Mucosa of descending colon (tissue), 3 donors: ENCODE results near the gene IP6K3. TPM values are rescaled to one million over a fixed set of nuclear protein-coding genes. Genes with fewer than 3 reads are reported as not detected.

Experiments used
- ATAC-seq: fragments of 200-7000 bp; cut with Tn5 transposase; one replicate; pipeline ENCODE4 v1.9.1; 2020; ENCODE audit warnings: mild to moderate bottlenecking, moderate library complexity
- DNase-seq, 3 donors: peaks; one replicate each; pipeline ENCODE4 v3.0.0-alpha.2; 2020
- H3K36me3 ChIP-seq: fragments of 200-600 bp; one replicate; pipeline ENCODE4 v1.8.0; 2021; ENCODE audit warnings: low read depth, mild to moderate bottlenecking
- H3K4me1 ChIP-seq: fragments of 200-600 bp; one replicate; pipeline ENCODE4 v1.8.0; 2021; ENCODE audit warnings: low read depth, mild to moderate bottlenecking
- H3K4me3 ChIP-seq: fragments of 200-600 bp; one replicate; pipeline ENCODE4 v1.8.0; 2021; ENCODE audit warnings: mild to moderate bottlenecking
- H3K9me3 ChIP-seq: fragments of 200-600 bp; one replicate; pipeline ENCODE4 v1.8.0; 2021; ENCODE audit warnings: mild to moderate bottlenecking
- CTCF ChIP-seq: fragments of 200-600 bp; IDR thresholded peaks from one replicate; pipeline ENCODE4 v1.8.0; 2022; ENCODE audit warnings: antibody characterized with exemption, mild to moderate bottlenecking
- intact Hi-C, 2 donors: fragments of 100-400 bp; cut with DNase I in 1 of 2; cut with micrococcal nuclease in 1 of 2; formaldehyde crosslinking; loops; one replicate each; pipeline versions ENCODE4 v1.11.0 to v1.11.1; 2022; cut with DNase I, micrococcal nuclease
- total RNA-seq, 3 donors: library from RNA; stranded (reverse); fragmentation: NEBNext Ultra II Directional in 2 of 3; extraction: Animal tissue kit (Norgen Biotek cat#: 25700) in 2 of 3; gene quantifications; one replicate each; pipeline versions ENCODE4 v1.2.1 to v1.2.4, GENCODE V29; 2021 to 2023
- donor health status: DM: no; HTN: no; CAD: no; lungs with moderate emphysema.
- donor health status: DM: no; HTN: no; CAD: no.
- donor health status: DM: no; HTN: yes; CAD: no.

The IP6K3 gene
- total RNA-seq, 3 donors from 2014 or later, result 0.67 to 6.8 (median 0.96) TPM

GRCh38 chr6:33691456-33692077, 55.1 kb downstream of the IP6K3 start:
- peaks cover 11% of the 10 kb centered on the region for H3K36me3 ChIP-seq
- intact Hi-C loops, result no loop called here

GRCh38 chr6:33690766-33691165, 55.9 kb downstream of the IP6K3 start:
- intact Hi-C loops, result no loop called here
- Histone ChIP-seq H3K4me1 (peaks cover 2% of the 10 kb centered on the region), H3K36me3 (peaks cover 11% of the 10 kb centered on the region), H3K9me3 (no peaks in the 10 kb centered on the region), H3K4me3 (no peak overlapping the region)
- no peak for DNase-seq
- no peak for TF ChIP-seq CTCF
- no peak for ATAC-seq

More at GRCh38 chr6:33691456-33692077, 55.1 kb downstream of the IP6K3 start:
- DNase-seq (no peak), ATAC-seq (no peak)
- Histone ChIP-seq H3K4me3 (no peak overlapping the region), H3K4me1 (peaks cover 2% of the 10 kb centered on the region), H3K9me3 (no peaks in the 10 kb centered on the region)
- TF ChIP-seq CTCF, result no peak

GRCh38 chr6:33689879-33690278, 56.8 kb downstream of the IP6K3 start:
- H3K9me3 ChIP-seq, result no peaks in the 10 kb centered on the region
- no peak for DNase-seq
- intact Hi-C loops, result no loop called here
- H3K36me3 ChIP-seq, result peaks cover 11% of the 10 kb centered on the region
- ATAC-seq, result no peak
- no peak overlapping the region for H3K4me3 ChIP-seq
- peaks cover 2% of the 10 kb centered on the region for H3K4me1 ChIP-seq
- TF ChIP-seq CTCF, result no peak

GRCh38 chr6:33689148-33689494, 57.6 kb downstream of the IP6K3 start:
- ATAC-seq (no peak), DNase-seq (no peak)
- intact Hi-C loops, result no loop called here
- Histone ChIP-seq H3K36me3 (peaks cover 11% of the 10 kb centered on the region), H3K4me1 (peaks cover 2% of the 10 kb centered on the region), H3K9me3 (no peaks in the 10 kb centered on the region), H3K4me3 (no peak overlapping the region)
- no peak for TF ChIP-seq CTCF

GRCh38 chr6:33688451-33689147, 58.1 kb downstream of the IP6K3 start:
- no peak for ATAC-seq
- Histone ChIP-seq H3K36me3 (peaks cover 11% of the 10 kb centered on the region), H3K4me1 (peaks cover 2% of the 10 kb centered on the region), H3K9me3 (no peaks in the 10 kb centered on the region), H3K4me3 (no peak overlapping the region)
- intact Hi-C loops, result no loop called here
- no peak for DNase-seq
- no peak for TF ChIP-seq CTCF
